ENCODE data around the gene ANGPTL5.
"Not testable (repeated sequence)": the region's sequence is repeated elsewhere in the genome, so short reads cannot be mapped to it uniquely, and the experiment has no call there.

The ANGPTL5 gene

DNA sequence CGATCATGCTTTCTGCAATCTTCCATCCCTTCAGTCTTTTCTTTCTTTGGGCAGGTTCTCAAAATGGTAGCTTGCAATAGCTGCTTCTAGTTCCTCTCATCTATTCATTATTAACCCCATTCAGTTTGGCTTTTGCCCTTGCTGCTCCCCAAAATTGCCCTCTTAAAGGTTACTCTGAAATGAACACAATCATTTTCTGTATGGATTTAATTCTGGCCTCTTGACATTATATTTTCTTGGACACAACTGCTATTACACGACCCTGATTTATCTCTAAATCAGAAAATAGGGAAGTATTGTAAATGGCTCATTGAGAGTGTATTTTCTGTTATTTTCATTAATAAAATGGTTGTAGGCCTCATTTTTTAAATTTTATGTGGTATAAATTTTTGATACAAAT, at the start of gene ANGPTL5:
TSS of gene ANGPTL5 (minus strand) at position 101 of the 400 bp plus-strand sequence. CDS start 8,613 bp downstream, outside the sequence.
- no peak for DNase-seq

DNA sequence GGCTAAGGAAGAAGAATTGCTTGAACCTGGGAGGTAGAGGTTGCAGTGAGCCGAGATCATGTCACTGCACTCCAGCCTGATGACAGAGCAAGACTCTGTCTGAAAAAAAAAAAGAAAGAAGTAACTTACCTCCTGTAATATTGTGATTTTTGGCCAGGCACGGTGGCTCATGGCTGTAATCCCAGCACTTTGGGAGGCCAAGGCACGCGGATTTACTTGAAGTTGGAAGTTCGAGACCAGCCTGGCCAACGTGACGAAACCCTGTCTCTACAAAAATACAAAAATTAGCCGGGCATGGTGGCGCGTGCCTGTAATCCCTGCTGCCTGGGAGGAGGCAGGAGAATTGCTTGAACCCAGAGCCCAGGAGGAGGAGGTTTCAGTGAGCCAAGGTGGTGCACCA, 47.9 kb upstream of the ANGPTL5 start:
- DNase-seq: not testable (repeated sequence)

DNA sequence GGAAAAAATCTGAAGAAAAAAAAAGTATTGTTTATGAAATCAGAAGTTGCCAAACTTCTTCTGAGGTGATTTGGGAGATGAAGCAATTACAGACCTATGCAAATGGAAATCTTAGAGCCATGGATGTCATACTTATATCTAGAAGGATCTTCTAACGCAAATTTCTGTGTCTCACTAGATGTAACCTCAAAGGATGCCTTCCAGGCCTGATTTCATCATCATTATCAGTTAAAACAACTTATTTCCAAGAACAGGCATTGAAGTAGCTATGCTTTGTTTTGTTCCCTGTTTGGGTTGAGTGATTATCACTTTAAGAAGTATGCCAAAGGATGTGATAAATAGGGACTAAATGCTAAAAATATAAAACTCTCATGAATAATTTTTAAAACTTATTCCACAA, 43.9 kb upstream of the ANGPTL5 start:
- no peak for DNase-seq

DNA sequence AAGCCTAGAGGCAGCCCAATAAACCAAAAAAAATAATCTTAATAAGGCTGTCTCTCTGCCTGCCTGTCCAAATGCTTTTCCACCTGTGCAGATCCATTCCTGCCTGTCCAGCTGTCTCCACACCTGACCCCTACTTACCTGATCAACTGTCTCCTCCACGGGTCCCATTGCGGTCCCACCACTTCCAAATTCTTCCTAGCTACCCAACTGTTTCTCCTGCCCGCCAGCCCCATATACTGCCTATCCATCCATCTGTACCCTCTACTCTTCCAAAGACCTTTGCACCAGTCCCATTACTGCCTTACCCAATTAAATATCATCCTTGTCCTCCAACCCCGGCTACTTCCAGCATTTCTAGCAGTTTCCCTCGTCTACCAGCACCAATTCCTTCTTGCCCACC, 39.4 kb upstream of the ANGPTL5 start:
- DNase-seq: no peak

DNA sequence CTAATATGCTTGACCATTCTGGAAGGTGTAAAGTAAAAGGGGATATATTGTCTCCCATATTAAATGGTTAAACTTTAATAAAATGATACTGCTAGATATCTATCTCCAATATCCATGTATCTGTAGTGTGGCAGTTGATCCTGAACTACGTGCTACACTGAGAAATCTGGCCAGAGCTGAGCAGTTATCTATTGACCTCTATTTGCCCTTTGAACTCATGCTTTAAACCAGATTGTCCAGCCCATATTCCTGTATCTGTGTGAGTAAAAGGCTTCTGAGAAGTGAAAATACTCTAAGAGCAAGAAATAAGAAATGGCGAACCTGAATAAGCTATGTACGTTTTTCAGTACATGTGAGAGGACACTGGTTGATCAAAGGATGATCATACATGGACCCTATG, 39.0 kb upstream of the ANGPTL5 start:
- DNase-seq: no peak

DNA sequence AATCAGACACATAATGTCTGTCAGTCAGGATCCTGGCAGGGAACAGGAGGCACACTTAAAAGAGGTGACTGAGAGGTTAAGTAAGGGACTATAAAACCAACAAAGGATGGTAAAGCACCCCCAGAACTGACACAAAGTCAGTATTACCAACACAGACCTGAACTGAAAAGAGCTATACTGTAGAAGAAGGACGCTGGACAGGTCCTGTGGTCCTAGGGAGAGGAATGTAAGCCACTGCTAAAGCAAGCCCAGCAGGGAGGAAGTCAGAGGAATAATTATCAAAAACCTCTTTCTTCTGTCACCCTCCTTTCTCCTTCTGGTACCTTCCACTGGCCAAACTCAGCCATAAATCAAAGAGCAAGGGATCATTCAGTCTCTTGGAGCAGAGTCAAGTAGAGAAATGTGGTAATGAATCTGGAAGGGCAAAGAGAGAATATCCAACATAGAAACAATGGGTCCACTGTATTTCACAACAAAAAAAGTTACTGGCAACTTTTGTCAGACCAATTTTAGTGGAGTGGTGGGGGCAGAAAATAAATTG, 33.4 kb upstream of the ANGPTL5 start:
- no peak for DNase-seq

DNA sequence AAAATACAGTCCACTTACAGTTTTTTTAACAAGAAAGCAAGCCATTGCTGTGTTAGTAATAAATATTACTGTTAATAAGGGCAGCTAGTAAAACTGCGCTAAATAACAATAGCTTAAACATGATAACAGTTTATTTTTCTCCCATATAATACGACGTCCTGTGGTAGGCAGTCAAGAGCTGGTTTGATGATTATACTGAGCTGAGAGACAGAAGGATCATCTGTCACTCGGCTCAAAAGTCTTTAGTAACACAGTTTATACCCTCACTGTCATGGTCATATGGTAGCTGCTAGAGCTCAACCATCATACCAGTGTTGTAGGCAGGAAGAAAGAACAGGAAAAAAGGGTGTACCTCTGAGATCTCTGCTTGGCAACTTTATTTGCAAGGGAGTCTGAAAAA, 29.1 kb upstream of the ANGPTL5 start:
- DNase-seq: no peak

DNA sequence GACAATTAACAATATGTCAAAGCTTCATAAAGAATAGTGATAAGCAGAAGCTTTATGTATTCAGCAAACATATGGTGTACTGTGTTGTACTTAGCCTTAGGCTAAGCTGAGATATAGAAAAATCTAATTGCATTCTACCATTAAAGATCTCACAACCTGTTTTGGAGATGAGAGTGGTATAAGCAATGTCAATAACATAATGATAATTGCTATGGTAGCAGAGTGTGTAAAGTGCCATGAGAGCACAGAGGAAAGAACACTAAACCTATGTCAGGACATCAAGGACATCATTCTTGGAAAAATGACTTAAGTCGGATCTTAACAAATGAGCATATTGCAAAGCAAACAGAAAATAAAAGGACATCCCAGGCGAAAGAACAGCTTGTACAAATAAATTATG, 28.6 kb upstream of the ANGPTL5 start:
- no peak for DNase-seq

DNA sequence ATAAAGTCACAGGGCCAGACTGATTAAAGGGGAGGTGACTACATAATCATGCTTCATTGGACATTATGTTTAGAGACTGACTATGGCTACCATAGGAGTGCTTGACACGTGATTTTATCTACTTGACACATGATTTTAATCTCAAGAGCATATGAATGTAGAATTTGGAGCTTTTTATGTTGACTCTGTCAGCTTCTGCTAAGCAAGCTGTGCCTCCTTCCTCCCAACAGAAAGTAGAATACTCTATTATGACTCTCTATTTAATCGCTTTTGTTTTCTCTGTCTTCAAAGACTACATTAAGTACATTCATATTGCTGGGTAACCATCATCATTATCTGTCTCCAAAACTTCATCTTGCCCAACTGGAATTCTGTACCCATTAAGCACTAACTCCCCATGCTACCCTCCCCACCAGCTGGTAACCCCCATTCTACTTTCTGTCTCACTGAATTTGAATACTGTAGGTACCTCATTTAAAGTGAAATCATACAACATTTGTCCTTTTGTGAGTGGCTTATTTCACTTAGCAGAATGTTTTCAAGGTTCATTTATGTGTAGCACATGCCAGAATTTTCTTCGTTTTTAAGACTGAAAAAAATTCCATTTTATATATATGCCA, 24.7 kb upstream of the ANGPTL5 start:
- no peak for DNase-seq

DNA sequence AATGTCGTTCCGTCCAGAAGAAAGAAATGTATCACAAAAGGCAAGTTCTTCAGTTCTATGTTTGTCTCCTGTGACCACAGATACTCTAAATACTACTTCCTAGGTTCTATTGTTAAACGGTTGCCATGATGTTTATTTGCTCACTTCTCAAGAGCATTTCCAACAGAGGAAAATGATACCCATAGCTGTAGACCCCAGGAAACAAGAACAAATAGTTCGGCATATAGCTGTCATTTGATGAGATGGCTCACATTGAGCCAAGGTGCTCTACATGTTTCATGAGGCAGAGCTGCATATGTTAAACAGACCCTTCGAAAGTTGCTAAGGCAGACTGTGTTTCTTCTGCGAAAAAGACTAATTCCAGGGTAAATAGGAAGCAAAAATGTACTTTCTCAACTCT, 15.4 kb upstream of the ANGPTL5 start:
- no peak for DNase-seq

DNA sequence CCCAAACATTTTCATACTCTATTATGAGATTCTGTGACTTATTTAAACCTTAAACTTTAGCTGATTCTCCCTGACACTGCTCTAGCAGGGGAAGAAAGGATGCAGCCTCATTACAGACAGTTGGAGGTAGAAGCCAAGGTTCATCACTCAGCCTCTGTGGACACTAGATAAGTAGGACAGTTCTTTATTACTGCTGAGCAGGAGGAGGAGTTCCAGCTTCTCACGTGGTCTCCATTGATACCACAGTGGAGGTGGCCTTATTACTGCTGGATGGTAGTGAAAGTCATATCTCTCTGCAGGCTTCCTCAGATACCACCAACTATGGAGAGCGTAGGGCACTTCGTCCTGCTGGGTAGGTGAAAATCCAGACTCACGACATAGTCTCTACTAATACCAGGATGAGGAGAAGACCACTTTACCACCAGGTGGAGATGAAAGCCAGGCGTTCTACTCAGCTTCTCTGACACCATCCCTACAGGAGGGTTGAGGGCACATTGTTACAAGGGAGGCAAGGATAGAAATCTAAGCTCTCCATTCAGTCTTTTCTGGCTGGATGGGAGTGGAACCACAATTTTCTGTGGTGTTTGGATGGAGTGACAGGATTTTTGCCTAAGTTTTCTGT, 13.1 kb upstream of the ANGPTL5 start:
- no peak for DNase-seq

DNA sequence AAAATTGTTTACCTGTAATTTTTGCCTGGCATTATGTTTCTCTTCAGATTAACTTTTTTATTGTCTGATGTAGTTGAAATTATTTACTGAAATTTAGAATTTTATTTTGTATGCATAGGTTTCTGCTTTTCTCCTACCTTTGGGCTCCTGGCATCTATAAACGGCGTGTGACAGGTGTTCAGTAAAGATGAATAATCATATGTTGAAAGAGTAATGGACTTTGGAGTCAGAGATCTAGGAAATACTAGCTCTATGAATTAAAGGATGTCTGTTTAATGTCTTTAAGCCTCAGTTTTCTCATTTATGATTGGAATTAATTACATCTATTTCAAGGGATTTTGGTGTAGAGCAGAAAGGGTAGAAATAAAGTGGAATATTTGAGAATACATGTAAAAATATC, 7.2 kb upstream of the ANGPTL5 start:
- DNase-seq: no peak

DNA sequence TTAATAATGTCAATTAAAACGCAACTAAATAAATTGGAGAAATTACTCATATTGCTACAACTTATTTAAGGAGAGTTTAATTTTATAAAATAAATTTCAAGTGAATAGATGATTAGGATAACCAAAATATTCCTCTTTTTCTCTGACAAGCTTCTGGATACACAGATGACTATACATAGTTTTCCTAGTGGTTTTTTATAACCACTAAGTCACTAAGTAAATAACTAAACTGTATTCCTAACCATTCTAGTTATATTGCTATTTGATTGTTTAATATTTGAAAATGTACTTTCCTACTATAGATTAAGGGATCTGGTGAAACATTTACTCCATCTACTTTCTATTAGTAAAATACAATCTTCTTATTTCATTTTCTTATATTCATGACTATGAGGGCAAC, 4.7 kb upstream of the ANGPTL5 start:
- DNase-seq: no peak

DNA sequence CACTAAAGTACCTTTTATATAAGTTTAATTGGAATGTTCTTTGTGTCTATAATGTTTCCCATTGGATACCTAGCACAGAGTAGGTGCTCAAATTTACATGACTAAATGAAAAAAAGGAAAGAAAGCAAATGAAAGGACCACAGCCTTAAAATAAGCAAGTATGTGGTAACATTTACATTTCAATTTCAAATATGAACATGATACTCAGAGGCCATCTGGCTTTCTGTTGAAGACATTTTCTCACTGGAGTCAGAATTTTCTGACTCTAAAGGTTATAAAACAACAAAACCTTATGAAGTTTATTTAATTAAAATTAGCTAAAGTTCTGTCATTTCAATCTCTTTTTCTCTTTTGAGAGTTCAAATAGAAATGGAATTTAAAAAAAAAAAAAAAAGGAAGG, 904 bp upstream of the ANGPTL5 start:
- DNase-seq: no peak

DNA sequence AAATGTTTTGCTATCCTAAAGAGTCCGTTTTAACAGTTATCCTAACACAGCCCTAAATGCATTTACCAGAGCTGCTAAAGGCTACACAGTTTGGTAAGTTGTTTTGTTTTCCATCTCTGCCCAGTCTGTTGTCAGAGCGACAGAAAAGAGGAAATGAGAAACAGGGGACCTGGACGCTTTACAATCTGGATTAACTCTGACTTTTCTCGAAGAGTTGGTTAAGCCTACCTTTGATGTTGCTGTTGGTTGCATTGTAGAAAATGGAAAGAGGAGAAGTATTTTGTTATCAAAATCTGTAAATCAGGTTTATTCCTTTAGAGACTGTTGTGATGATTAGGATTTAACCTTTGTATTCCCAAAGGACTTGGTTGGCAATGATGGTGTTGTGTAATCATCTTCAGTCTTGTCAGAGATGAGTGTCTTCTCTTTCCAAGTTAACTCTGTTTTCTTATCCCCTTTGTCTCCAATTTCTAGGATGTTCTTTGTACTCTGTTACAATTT, 481 bp downstream of the ANGPTL5 start:
- DNase-seq: no peak

DNA sequence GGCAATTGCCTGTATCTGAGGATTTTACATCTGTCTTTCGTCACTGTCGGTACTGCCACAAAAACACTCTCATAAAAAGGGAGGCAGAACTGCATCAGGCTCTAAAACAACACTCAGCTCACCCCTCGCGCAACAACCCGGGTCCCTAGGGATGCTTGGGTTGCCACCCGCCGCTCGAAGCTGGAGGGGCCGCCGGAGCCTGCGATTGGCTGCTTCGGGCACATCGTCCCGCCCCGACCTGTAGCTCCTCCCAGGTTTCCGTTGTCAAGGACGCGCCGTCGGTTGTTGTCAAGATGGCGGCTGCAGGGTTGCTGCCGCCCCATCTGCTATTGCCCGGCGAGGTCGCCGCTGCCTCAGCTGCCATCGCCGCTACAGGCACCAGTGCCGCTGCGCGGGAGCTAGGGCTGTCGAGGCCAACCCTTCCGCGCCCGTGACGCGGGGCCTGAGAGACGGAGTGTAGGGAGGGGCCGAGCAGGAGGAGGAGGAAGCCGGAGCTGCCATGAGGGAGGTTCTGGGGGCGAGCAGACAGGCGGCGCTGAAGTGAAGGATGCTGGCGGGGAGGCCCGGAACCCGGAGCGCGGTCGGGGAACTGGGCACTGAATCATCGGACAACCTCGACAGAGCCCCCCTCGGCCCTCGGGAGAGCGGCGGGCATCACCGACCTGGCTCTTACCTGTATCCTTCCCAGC, 1.4 kb downstream of the ANGPTL5 start, which contains the start of gene CEP126:
TSS of gene CEP126 (plus strand) at position 273 of the 689 bp plus-strand sequence. CDS start at position 548, 275 bp downstream.
- peak; percentile 54 for DNase-seq

DNA sequence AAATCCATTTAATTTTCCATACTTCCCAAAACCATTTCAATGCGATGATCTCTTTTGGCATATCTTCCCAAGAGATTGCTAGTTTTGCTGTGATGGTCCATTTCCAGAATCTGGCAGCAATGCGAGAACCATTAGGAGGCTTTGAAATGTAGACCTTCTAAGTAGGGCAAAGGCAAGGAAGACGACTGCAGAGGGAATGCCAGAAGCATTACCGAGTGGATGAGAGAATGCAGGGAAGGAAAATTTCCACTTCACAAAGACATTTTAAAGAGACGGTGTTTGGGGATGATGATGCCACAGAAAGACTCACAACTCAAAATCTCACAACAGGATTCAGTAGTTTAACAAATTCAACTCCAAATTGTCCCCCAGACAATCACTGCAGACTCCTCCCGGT, 2.0 kb downstream of the ANGPTL5 start:
- DNase-seq: no peak

DNA sequence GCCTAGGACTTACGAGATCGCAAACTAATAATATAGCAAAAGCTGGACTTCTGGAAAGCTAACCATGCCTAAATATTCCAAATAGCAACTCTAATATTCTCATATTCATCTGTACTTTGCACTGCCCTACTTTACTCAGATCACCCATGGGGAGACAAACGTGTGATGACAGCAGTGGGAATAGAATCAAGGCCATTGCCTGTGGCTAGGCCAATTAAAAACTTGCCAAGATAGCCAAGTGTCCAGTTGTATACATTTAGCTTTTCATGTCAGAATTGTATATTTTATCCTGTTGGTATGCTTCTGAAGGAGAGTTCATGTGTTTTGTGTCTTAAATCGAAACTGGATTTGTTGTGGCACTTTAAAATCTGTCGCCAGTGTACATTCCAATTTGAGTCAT, 2.7 kb downstream of the ANGPTL5 start:
- no peak for DNase-seq

DNA sequence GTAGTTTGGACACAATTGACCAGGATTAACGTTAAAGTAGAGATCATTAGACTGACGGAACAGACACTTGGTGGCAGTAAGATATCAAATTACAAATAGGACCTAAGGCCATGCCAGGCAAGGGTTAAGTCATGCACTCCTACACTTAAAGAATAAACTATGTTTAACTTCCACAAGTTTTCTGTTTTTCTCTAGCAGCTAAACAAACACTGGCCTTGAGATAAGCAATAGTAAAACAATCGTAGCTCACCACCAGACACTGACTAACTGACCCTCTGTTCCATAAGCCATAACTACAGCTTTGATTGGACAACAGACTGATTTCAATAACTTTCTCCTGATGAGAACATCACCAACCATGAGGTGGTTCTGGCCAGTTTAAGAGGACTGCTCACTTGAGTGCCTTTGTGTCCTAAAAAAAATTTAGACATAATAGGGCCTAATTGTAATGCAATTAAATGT, 3.5 kb downstream of the ANGPTL5 start:
- DNase-seq: no peak

DNA sequence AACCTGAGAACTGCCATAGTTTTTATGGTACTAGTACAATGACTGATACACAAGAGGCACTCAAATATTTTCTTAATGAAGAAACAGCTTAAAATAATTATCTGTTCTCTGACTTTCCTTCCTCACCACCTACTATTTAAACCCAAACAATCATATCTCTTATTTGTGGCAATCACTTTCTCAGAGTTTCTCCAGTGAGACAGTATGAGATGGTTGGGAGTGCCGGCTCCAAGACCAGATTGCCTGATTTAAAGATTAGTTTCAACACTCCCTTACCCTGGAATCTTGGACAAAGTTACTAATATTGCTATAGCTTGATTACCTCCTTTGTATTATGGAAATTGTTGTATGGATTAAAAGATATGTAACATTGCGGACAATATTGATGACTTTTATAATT, 7.2 kb downstream of the ANGPTL5 start:
- DNase-seq: no peak

DNA sequence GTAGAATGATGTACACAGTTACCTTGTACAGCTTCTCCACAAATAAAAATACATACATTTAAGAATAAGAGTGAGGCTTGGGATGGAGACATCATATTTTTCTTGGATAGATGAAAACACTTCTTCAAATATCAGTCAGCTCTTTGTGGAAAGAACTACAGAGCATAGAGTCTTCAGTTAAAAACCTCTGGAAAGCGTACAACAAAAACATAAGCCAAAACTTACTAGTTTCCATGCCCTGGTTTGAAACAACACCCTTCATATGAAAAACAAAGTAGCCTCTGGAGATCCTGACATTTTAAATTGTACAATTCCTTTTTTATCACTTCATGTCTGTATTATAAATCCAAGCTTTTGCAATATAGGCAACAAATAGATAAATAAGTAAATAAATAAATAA, 8.5 kb downstream of the ANGPTL5 start:
- no peak for DNase-seq

DNA sequence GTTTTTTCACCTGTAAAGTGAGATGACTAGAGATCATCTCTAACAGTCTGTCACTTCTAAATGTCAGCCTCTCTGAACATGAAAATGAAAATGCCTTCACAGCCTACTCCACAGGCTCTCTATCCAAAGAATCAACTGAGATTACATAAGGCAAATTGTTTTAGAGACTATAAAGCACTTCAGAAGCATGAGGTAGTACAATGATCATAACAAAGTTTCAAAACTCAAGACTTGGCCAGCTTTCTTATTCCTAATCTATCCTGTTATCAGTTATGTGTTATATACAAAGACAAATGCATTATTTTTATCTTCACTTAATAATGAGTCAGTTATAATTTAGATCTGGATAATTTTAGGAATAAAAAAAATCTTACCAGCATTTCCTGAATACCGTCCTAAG, 21.8 kb downstream of the ANGPTL5 start:
- no peak for DNase-seq

DNA sequence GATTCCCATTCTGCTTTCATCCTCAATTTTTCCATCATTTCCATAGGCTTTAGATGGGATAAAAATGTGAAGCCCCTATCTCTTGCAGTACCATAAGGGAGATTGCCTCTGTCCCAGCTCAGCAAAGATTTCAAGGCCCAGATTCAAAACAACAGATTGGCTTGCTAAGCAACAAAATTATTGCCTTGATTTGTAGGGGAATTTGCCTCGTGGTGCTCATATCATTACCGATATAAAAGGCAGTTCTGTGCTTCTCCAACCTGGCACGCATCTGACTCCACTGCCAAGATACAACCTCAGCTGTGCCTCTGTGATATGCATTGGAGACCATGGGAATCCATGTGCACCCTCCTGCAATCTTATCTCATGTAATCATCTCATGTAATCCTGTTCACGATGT, 26.6 kb downstream of the ANGPTL5 start:
- DNase-seq: no peak

DNA sequence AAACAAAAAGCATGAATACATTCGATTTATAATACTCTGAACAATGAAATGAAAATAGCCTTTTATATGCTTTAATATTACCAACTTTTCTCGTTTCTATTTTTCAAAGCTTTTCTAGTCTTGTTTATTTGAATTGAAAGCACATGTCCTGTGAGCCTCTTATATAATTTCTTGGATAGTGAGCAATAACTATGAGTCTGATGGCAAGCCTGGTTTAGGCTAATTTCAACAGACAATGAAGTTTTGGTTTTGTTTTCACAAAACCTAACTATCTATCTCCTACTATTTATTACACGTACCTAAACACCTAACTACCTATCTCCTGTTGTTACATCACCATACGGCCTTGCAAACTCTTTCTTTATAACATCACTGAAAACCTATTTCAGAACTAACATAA, 30.7 kb downstream of the ANGPTL5 start:
- no peak for DNase-seq
